Measurements from ENCODE around the gene PPIF.

The PPIF gene

DNA sequence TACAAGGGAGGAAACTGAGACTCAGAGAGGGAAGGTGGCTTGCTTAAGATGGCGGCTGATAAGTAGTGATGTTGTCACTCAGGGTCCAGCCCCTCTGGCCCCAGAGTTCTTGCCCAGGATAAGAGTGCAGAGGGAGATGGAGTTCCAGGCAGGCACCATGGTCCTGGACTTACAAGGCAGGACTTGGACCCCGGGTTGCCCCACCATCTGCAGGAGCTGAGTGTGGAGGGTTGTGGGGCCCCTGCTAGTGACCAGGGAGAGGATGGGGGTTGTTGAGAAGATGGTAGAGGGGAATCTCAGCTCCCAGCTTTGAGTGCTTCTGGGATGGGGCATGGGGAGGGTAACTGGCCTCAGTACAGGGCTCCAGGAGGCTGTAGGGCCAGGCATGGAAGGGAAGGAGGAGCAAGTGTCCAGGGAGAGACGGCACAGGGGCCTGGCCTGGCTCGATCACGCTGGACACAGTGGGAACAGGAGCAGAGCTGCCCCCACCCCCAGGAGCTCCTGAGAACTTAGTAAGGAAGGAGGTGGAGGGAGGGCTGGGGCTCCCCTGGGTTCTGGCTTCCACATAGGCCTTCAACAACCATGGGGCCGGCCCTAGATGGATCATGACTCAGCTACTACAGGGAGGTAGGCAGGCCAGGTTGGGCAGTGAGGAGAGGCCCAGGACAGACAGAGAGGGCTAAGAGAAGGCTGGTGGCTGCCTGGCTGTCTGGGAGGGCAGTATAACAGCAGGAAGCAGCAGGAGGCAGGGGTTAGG is 28.2 kb downstream of the PPIF start:
- no peaks in the 10 kb centered on the region for H3K36me3 ChIP-seq (ENCODE audit: control insufficient read depth in 2 of 2, insufficient read depth in 1 of 2, low read length in 2 of 2)
- ChIA-PET CTCF (interaction anchor here (0.5 to 5.2 kb wide), 14 partner anchors 25 to 692 kb away, joined by 3 to 85 read pairs (median 4); no protein-coding TSS in a partner anchor), POLR2A (no interaction called here)
- no peak overlapping the region for H3K4me3 ChIP-seq (ENCODE audit: low read depth, low read length)
- H3K27ac ChIP-seq (ENCODE audit: extremely low read depth, low read depth, low read length) = no peak overlapping the region
- no peaks in the 10 kb centered on the region for H3K4me1 ChIP-seq (ENCODE audit: control insufficient read depth, insufficient read depth, low read length)
- TF ChIP-seq REPIN1 (tag by site-specific recombination; IDR thresholded peaks at IDR 0.05; ENCODE audit: low read depth) = no peak
- TF ChIP-seq ZNF202 (tag by site-specific recombination; IDR thresholded peaks at IDR 0.05; ENCODE audit: borderline replicate concordance) = no peak
- TF ChIP-seq ZNF777 (tag by site-specific recombination; IDR thresholded peaks at IDR 0.05; ENCODE audit: borderline replicate concordance) = no peak
- TF ChIP-seq ZNF660 (tag by site-specific recombination; IDR thresholded peaks at IDR 0.05) = no peak
- no peak for TF ChIP-seq ZNF398 (tag by site-specific recombination; IDR thresholded peaks at IDR 0.05)
- no peak for TF ChIP-seq HOXC10 (CRISPR knock-in tag; IDR thresholded peaks at IDR 0.05)
- TF ChIP-seq, protein P1, sequence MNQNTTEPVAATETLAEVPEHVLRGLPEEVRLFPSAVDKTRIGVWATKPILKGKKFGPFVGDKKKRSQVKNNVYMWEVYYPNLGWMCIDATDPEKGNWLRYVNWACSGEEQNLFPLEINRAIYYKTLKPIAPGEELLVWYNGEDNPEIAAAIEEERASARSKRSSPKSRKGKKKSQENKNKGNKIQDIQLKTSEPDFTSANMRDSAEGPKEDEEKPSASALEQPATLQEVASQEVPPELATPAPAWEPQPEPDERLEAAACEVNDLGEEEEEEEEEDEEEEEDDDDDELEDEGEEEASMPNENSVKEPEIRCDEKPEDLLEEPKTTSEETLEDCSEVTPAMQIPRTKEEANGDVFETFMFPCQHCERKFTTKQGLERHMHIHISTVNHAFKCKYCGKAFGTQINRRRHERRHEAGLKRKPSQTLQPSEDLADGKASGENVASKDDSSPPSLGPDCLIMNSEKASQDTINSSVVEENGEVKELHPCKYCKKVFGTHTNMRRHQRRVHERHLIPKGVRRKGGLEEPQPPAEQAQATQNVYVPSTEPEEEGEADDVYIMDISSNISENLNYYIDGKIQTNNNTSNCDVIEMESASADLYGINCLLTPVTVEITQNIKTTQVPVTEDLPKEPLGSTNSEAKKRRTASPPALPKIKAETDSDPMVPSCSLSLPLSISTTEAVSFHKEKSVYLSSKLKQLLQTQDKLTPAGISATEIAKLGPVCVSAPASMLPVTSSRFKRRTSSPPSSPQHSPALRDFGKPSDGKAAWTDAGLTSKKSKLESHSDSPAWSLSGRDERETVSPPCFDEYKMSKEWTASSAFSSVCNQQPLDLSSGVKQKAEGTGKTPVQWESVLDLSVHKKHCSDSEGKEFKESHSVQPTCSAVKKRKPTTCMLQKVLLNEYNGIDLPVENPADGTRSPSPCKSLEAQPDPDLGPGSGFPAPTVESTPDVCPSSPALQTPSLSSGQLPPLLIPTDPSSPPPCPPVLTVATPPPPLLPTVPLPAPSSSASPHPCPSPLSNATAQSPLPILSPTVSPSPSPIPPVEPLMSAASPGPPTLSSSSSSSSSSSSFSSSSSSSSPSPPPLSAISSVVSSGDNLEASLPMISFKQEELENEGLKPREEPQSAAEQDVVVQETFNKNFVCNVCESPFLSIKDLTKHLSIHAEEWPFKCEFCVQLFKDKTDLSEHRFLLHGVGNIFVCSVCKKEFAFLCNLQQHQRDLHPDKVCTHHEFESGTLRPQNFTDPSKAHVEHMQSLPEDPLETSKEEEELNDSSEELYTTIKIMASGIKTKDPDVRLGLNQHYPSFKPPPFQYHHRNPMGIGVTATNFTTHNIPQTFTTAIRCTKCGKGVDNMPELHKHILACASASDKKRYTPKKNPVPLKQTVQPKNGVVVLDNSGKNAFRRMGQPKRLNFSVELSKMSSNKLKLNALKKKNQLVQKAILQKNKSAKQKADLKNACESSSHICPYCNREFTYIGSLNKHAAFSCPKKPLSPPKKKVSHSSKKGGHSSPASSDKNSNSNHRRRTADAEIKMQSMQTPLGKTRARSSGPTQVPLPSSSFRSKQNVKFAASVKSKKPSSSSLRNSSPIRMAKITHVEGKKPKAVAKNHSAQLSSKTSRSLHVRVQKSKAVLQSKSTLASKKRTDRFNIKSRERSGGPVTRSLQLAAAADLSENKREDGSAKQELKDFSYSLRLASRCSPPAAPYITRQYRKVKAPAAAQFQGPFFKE (tag by site-specific recombination; IDR thresholded peaks at IDR 0.05; ENCODE audit: borderline replicate concordance) = no peak
- TF ChIP-seq, protein P2, sequence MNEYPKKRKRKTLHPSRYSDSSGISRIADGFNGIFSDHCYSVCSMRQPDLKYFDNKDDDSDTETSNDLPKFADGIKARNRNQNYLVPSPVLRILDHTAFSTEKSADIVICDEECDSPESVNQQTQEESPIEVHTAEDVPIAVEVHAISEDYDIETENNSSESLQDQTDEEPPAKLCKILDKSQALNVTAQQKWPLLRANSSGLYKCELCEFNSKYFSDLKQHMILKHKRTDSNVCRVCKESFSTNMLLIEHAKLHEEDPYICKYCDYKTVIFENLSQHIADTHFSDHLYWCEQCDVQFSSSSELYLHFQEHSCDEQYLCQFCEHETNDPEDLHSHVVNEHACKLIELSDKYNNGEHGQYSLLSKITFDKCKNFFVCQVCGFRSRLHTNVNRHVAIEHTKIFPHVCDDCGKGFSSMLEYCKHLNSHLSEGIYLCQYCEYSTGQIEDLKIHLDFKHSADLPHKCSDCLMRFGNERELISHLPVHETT (tag by site-specific recombination; IDR thresholded peaks at IDR 0.05) = no peak
- no peak for TF ChIP-seq ZNF433 (tag by site-specific recombination; IDR thresholded peaks at IDR 0.05; ENCODE audit: low read depth)
- no peak for TF ChIP-seq ZNF148 (tag by site-specific recombination; IDR thresholded peaks at IDR 0.05; ENCODE audit: borderline replicate concordance)
- TF ChIP-seq ZNF580 (tag by site-specific recombination; IDR thresholded peaks at IDR 0.05) = no peak
- TF ChIP-seq ZNF521 (tag by site-specific recombination; IDR thresholded peaks at IDR 0.05) = no peak
- TF ChIP-seq SALL2 (tag by site-specific recombination; IDR thresholded peaks at IDR 0.05; ENCODE audit: borderline replicate concordance) = no peak
- TF ChIP-seq GLIS1 (tag by site-specific recombination; IDR thresholded peaks at IDR 0.05) = peak; percentile 78
- TF ChIP-seq ZIC2 (tag by site-specific recombination; IDR thresholded peaks at IDR 0.05) = peak; percentile 60
- no peak for TF ChIP-seq ZNF2 (tag by site-specific recombination; IDR thresholded peaks at IDR 0.05)
- TF ChIP-seq, protein P3, sequence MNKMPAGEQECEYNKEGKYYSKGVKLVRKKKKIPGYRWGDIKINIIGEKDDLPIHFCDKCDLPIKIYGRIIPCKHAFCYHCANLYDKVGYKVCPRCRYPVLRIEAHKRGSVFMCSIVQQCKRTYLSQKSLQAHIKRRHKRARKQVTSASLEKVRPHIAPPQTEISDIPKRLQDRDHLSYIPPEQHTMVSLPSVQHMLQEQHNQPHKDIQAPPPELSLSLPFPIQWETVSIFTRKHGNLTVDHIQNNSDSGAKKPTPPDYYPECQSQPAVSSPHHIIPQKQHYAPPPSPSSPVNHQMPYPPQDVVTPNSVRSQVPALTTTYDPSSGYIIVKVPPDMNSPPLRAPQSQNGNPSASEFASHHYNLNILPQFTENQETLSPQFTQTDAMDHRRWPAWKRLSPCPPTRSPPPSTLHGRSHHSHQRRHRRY (tag by site-specific recombination; IDR thresholded peaks at IDR 0.05) = no peak
- H3K9me3 ChIP-seq (ENCODE audit: control insufficient read depth, insufficient read depth, low read depth, low read length) = no peaks in the 10 kb centered on the region
